ENCODE data around the gene BEAN1.

Gene BEAN1

GRCh38 chr16:66516808-66517585 lies 89.9 kb downstream of the BEAN1 start:
- TF ChIP-seq, protein P1, sequence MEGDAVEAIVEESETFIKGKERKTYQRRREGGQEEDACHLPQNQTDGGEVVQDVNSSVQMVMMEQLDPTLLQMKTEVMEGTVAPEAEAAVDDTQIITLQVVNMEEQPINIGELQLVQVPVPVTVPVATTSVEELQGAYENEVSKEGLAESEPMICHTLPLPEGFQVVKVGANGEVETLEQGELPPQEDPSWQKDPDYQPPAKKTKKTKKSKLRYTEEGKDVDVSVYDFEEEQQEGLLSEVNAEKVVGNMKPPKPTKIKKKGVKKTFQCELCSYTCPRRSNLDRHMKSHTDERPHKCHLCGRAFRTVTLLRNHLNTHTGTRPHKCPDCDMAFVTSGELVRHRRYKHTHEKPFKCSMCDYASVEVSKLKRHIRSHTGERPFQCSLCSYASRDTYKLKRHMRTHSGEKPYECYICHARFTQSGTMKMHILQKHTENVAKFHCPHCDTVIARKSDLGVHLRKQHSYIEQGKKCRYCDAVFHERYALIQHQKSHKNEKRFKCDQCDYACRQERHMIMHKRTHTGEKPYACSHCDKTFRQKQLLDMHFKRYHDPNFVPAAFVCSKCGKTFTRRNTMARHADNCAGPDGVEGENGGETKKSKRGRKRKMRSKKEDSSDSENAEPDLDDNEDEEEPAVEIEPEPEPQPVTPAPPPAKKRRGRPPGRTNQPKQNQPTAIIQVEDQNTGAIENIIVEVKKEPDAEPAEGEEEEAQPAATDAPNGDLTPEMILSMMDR (IDR thresholded peaks at IDR 0.05; ENCODE audit: control extremely low read depth, extremely low read depth, low read depth, missing control alignments): no peak
- DNase-seq (ENCODE audit: extremely low spot score): peak; percentile 96
- ChIA-PET CTCF (interaction anchor here (0.7 to 1.1 kb wide), 4 partner anchors 8 to 351 kb away, joined by 3 to 4 read pairs (median 3); no protein-coding TSS in a partner anchor), POLR2A (no interaction called here)

DNA sequence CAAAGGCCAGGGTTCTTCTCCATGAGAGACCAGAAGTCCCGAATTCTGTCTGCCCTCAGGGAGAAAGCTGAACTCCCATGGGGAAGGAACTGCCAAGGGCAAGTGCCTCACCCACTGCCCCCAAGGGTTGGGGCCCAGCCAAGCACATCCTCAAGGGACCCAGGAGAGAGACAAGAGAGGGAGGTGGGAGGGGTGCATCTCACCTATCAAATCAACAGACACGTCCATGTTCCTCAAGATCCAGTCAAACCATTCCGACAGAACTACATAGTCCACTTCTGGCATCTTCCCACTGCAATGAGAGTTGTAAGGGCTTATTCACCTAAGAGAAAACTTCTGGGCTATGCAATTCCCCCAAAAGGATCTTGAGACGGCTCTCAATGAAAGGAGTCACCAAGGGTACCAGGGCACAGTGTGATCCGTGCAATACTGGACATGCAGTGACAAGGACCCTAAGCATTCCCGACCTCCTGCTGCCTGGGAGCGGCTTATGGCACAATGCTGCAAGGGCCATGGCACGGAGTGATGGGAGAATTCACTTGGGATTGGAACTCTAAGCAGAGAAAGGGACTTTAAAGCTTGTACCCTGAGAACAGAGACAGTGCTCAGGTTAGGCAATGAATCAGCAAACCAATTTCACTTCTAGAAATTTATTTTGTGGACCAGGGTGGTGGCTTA lies 90.6 kb downstream of the BEAN1 start:
- CTCF ChIA-PET: interaction anchor here (0.7 to 1.1 kb wide), 4 partner anchors 9 to 350 kb away, joined by 3 to 4 read pairs (median 3); no protein-coding TSS in a partner anchor
- POLR2A ChIA-PET: no interaction called here
- DNase-seq (ENCODE audit: extremely low spot score): no peak
- TF ChIP-seq, protein P1 (IDR thresholded peaks at IDR 0.05; ENCODE audit: control extremely low read depth, extremely low read depth, low read depth, missing control alignments): no peak

GRCh38 chr16:66519482-66520373 lies 92.6 kb downstream of the BEAN1 start:
- POLR2A ChIA-PET: no interaction called here
- TF ChIP-seq, protein P1 (IDR thresholded peaks at IDR 0.05; ENCODE audit: control extremely low read depth, extremely low read depth, low read depth, missing control alignments): no peak
- CTCF ChIA-PET: interaction anchor here (1.1 to 5.3 kb wide), 3 partner anchors 44 to 131 kb away, joined by 3 to 23 read pairs (median 5); no protein-coding TSS in a partner anchor
- no peak for DNase-seq (ENCODE audit: extremely low spot score)

DNA sequence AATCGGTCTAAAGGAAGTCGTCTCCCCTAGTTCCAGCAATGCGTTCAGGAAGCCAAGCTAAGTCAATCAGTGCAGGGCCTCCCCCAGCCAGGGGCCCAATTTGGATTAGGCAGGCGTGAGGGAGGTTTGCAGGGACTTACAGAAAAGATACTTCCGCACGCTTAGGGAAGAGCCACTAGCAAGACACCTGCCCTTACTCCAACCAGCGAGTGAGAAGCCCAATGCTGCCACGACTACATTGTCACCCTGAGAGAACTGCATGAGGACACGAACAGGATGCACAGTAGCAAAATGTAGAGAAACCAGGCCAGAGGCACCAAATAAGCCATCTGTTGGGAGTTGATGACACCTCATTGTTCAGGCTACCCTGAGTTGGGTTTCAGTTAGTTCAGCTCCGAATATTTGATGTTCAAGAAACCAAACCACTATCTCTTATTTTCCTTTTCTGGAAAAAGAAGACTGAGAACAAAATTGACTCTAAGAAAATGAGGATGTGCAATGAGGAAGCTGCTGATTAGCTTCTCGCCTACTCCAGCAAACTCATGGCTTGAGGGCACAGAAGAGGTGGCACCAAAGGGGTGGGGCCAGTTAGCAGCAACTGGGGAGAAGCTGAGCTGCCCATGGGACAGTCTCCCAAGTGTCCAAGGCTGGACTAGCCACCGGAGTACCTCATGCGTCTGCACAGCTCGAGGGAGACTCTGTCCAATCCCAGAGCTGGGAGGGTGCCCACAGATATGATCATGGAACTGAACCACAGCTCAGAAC lies 93.5 kb downstream of the BEAN1 start:
- DNase-seq (ENCODE audit: extremely low spot score): no peak
- ChIA-PET CTCF (interaction anchor here (0.8 to 5.3 kb wide), 6 partner anchors 12 to 130 kb away, joined by 3 to 23 read pairs (median 4); no protein-coding TSS in a partner anchor), POLR2A (no interaction called here)
- TF ChIP-seq, protein P1 (IDR thresholded peaks at IDR 0.05; ENCODE audit: control extremely low read depth, extremely low read depth, low read depth, missing control alignments): no peak

GRCh38 chr16:66521252-66521713 lies 94.2 kb downstream of the BEAN1 start:
- DNase-seq (ENCODE audit: extremely low spot score): no peak
- TF ChIP-seq, protein P1 (IDR thresholded peaks at IDR 0.05; ENCODE audit: control extremely low read depth, extremely low read depth, low read depth, missing control alignments): no peak
- ChIA-PET POLR2A (no interaction called here), CTCF (interaction anchor here (0.8 to 5.3 kb wide), 9 partner anchors 13 to 130 kb away, joined by 3 to 23 read pairs (median 5); partner anchors contain the start of gene CKLF)

All from GM10248 (cell line).